HUES64 (cell line): ENCODE results near the gene RASA2.
A peak's percentile ranks its signal among the peaks of the same experiment; 100 is the strongest.

Experiments
- H3K27ac ChIP-seq: 2 replicates; pipeline ENCODE4 v1.7.0; 2013; ENCODE audit warnings: low read depth, low read length, inconsistent platforms
- H3K27me3 ChIP-seq: 2 replicates; pipeline ENCODE4 v1.6.1; 2013; ENCODE audit warnings: mild to moderate bottlenecking, low read length; ENCODE audit not compliant: insufficient read depth
- H3K36me3 ChIP-seq: 2 replicates; pipeline ENCODE4 v1.6.1; 2013; ENCODE audit warnings: mild to moderate bottlenecking, low read length; ENCODE audit not compliant: insufficient read depth
- H3K4me1 ChIP-seq: 2 replicates; pipeline ENCODE4 v1.6.1; 2013; ENCODE audit warnings: mild to moderate bottlenecking, low read length, moderate library complexity; ENCODE audit not compliant: insufficient read depth
- H3K4me3 ChIP-seq: 2 replicates; pipeline ENCODE4 v1.5.1; 2013; ENCODE audit warnings: mild to moderate bottlenecking, low read length, moderate library complexity
- H3K9ac ChIP-seq: 2 replicates; pipeline ENCODE4 v1.6.1; 2013; ENCODE audit warnings: mild to moderate bottlenecking, low read depth, low read length
- H3K9me3 ChIP-seq: 2 replicates; pipeline ENCODE4 v1.6.1; 2013; ENCODE audit warnings: low read depth, low read length; ENCODE audit not compliant: insufficient read depth
- WGBS: fragments of 150-250, 120-280 bp; methylation state at CpG from one replicate; pipeline ENCODE4 v1.1.7; 2013; ENCODE audit warnings: missing lambda C conversion rate; 5-methylcytosine and 5-hydroxymethylcytosine counted together

RASA2 gene

GRCh38 chr3:141648055-141648910 is 161.5 kb downstream of the RASA2 start:
- WGBS = 82% methylated on average over 8 of the region's 9 CpGs
- Histone ChIP-seq H3K4me3 (no peak overlapping the region), H3K27me3 (no peaks in the 10 kb centered on the region), H3K36me3 (no peaks in the 10 kb centered on the region), H3K9me3 (no peaks in the 10 kb centered on the region), H3K27ac (no peak overlapping the region), H3K4me1 (0 out of 2 replicates have a peak, but pooled peaks cover 5% of the 10 kb centered on the region), H3K9ac (no peak overlapping the region)

- Histone ChIP-seq H3K36me3 (no peaks in the 10 kb centered on the region), H3K9me3 (no peaks in the 10 kb centered on the region), H3K27ac (no peak overlapping the region), H3K27me3 (no peaks in the 10 kb centered on the region), H3K9ac (no peak overlapping the region), H3K4me3 (no peak overlapping the region), H3K4me1 (no peaks in the 10 kb centered on the region)
- WGBS = 91% methylated on average over 3 of the region's 3 CpGs
Measured at GRCh38 chr3:141649871-141650270, 163.0 kb downstream of the RASA2 start.

- Histone ChIP-seq H3K4me3 (no peak overlapping the region), H3K27ac (no peak overlapping the region), H3K27me3 (no peaks in the 10 kb centered on the region), H3K36me3 (no peaks in the 10 kb centered on the region), H3K9ac (no peak overlapping the region), H3K4me1 (no peaks in the 10 kb centered on the region), H3K9me3 (no peaks in the 10 kb centered on the region)
- 85% methylated on average over 2 of the region's 2 CpGs for WGBS
Measured at GRCh38 chr3:141650783-141651182, 164.0 kb downstream of the RASA2 start.

GRCh38 chr3:141651409-141651808 is 164.6 kb downstream of the RASA2 start:
- peaks cover 4% of the 10 kb centered on the region; the same call in 1 of the 2 replicates for H3K9me3 ChIP-seq
- no peaks in the 10 kb centered on the region for H3K36me3 ChIP-seq
- 93% methylated on average over 2 of the region's 2 CpGs for WGBS

GRCh38 chr3:141652349-141652748 is 165.5 kb downstream of the RASA2 start:
- Histone ChIP-seq H3K36me3 (no peaks in the 10 kb centered on the region), H3K4me3 (no peak overlapping the region), H3K27ac (no peak overlapping the region), H3K9me3 (peaks cover 12% of the 10 kb centered on the region), H3K27me3 (no peaks in the 10 kb centered on the region), H3K9ac (no peak overlapping the region), H3K4me1 (no peaks in the 10 kb centered on the region)
- 95% methylated on average over 5 of the region's 5 CpGs for WGBS

More at GRCh38 chr3:141651409-141651808, 164.6 kb downstream of the RASA2 start:
- Histone ChIP-seq H3K27ac (no peak overlapping the region), H3K4me3 (no peak overlapping the region), H3K27me3 (no peaks in the 10 kb centered on the region), H3K4me1 (no peaks in the 10 kb centered on the region), H3K9ac (no peak overlapping the region)

GRCh38 chr3:141653847-141654246 is 167.0 kb downstream of the RASA2 start:
- Histone ChIP-seq H3K27ac (no peak overlapping the region), H3K27me3 (peaks cover 11% of the 10 kb centered on the region), H3K9me3 (peaks cover 20% of the 10 kb centered on the region), H3K4me1 (no peaks in the 10 kb centered on the region), H3K36me3 (no peaks in the 10 kb centered on the region), H3K4me3 (no peak overlapping the region), H3K9ac (no peak overlapping the region)
- 90% methylated on average over 4 of the region's 4 CpGs for WGBS

- peaks cover 20% of the 10 kb centered on the region for H3K9me3 ChIP-seq
- H3K9ac ChIP-seq = no peak overlapping the region
- no peaks in the 10 kb centered on the region for H3K36me3 ChIP-seq
- H3K27me3 ChIP-seq = peaks cover 30% of the 10 kb centered on the region
- no peaks in the 10 kb centered on the region for H3K4me1 ChIP-seq
- no peak overlapping the region for H3K4me3 ChIP-seq
- 96% methylated on average over 4 of the region's 4 CpGs for WGBS
- H3K27ac ChIP-seq = no peak overlapping the region
Measured at GRCh38 chr3:141655801-141656200, 169.0 kb downstream of the RASA2 start.

- WGBS = 73% methylated on average over 4 of the region's 4 CpGs
- no peak overlapping the region for H3K27ac ChIP-seq
- H3K9ac ChIP-seq = no peak overlapping the region
- H3K27me3 ChIP-seq = peaks cover 38% of the 10 kb centered on the region
- H3K4me1 ChIP-seq = no peaks in the 10 kb centered on the region
- H3K9me3 ChIP-seq = peaks cover 20% of the 10 kb centered on the region
- no peak overlapping the region for H3K4me3 ChIP-seq
- no peaks in the 10 kb centered on the region for H3K36me3 ChIP-seq
Measured at GRCh38 chr3:141656771-141657170, 169.9 kb downstream of the RASA2 start.

- Histone ChIP-seq H3K36me3 (no peaks in the 10 kb centered on the region), H3K4me1 (no peaks in the 10 kb centered on the region), H3K27me3 (peaks cover 40% of the 10 kb centered on the region), H3K9ac (no peak overlapping the region), H3K27ac (no peak overlapping the region), H3K4me3 (no peak overlapping the region), H3K9me3 (peaks cover 20% of the 10 kb centered on the region)
Measured at GRCh38 chr3:141657516-141657915, 170.7 kb downstream of the RASA2 start.

GRCh38 chr3:141659821-141660613 is 173.2 kb downstream of the RASA2 start:
- Histone ChIP-seq H3K36me3 (no peaks in the 10 kb centered on the region), H3K9ac (peak overlapping the region; percentile 56), H3K4me1 (peaks cover 6% of the 10 kb centered on the region; the same call in 1 of the 2 replicates), H3K4me3 (peak overlapping the region; percentile 63), H3K27ac (no peak overlapping the region; the same call in 1 of the 2 replicates), H3K9me3 (peaks cover 20% of the 10 kb centered on the region), H3K27me3 (peaks cover 40% of the 10 kb centered on the region)
- 1% methylated on average over 64 of the region's 64 CpGs for WGBS

- Histone ChIP-seq H3K9me3 (peaks cover 20% of the 10 kb centered on the region), H3K27ac (no peak overlapping the region), H3K9ac (peak overlapping the region; percentile 56; the same call in 1 of the 2 replicates), H3K4me3 (peak overlapping the region; percentile 63), H3K36me3 (no peaks in the 10 kb centered on the region), H3K27me3 (peaks cover 40% of the 10 kb centered on the region), H3K4me1 (peaks cover 6% of the 10 kb centered on the region; the same call in 1 of the 2 replicates)
- 37% methylated on average over 9 of the region's 9 CpGs for WGBS
Measured at GRCh38 chr3:141660614-141660947, 173.8 kb downstream of the RASA2 start.
